Mesenchymal stem cell (in vitro differentiated cells and primary cell): ENCODE data around the gene TAF1A.

Experiments
- DNase-seq: peaks from one replicate; pipeline ENCODE4 v3.0.0-alpha.2; 2013
- H2AFZ ChIP-seq: one replicate; pipeline ENCODE4 v1.6.1; 2013; ENCODE audit warnings: low read depth, mild to moderate bottlenecking, control low read depth, inconsistent platforms, low read length, moderate library complexity
- H2AK5ac ChIP-seq: 2 replicates; pipeline ENCODE4 v1.6.1; 2013; ENCODE audit warnings: low read length, moderate library complexity, mild to moderate bottlenecking, inconsistent platforms; ENCODE audit not compliant: severe bottlenecking
- H2BK120ac ChIP-seq: one replicate; pipeline ENCODE4 v1.6.1; 2013; ENCODE audit warnings: low read depth, mild to moderate bottlenecking, inconsistent platforms, low read length, moderate library complexity
- H2BK12ac ChIP-seq, 2 experiments: one replicate each; pipeline ENCODE4 v1.6.1; 2013; ENCODE audit warnings: inconsistent platforms in 2 of 2, low read length in 2 of 2, mild to moderate bottlenecking in 2 of 2, moderate library complexity in 2 of 2, control low read depth in 1 of 2
- H2BK15ac ChIP-seq: one replicate; pipeline ENCODE4 v1.6.1; 2013; ENCODE audit warnings: mild to moderate bottlenecking, low read depth, inconsistent platforms; ENCODE audit not compliant: poor library complexity, severe bottlenecking
- H2BK5ac ChIP-seq: 2 replicates; pipeline ENCODE4 v1.6.1; 2013; ENCODE audit warnings: low read depth, mild to moderate bottlenecking, low read length, control low read depth, inconsistent platforms; ENCODE audit not compliant: poor library complexity, severe bottlenecking
- H3K14ac ChIP-seq, 2 experiments: one replicate each; pipeline ENCODE4 v1.6.1; 2013; ENCODE audit warnings: inconsistent platforms in 2 of 2, low read length in 2 of 2, control low read depth in 1 of 2, mild to moderate bottlenecking in 1 of 2, moderate library complexity in 1 of 2
- H3K18ac ChIP-seq, 2 experiments: one replicate each; pipeline ENCODE4 v1.6.1; 2013; ENCODE audit warnings: inconsistent platforms in 2 of 2, low read length in 2 of 2, control low read depth in 1 of 2, low read depth in 1 of 2, mild to moderate bottlenecking in 1 of 2
- H3K23ac ChIP-seq, 2 experiments: one replicate each; pipeline ENCODE4 v1.6.1; 2013; ENCODE audit warnings: inconsistent platforms in 2 of 2, low read length in 2 of 2, mild to moderate bottlenecking in 2 of 2, moderate library complexity in 2 of 2, control low read depth in 1 of 2
- H3K27ac ChIP-seq: 2 replicates; pipeline ENCODE4 v1.5.1; 2013; ENCODE audit warnings: mild to moderate bottlenecking, moderate library complexity, low read length, control low read depth, inconsistent platforms; ENCODE audit not compliant: poor library complexity, severe bottlenecking
- H3K27me3 ChIP-seq, 2 experiments: 2 replicates each; pipeline versions ENCODE4 v1.6.1 to v1.7.0; 2013; ENCODE audit warnings: low read length in 2 of 2, mild to moderate bottlenecking in 2 of 2, moderate library complexity in 2 of 2, control low read depth in 1 of 2, inconsistent platforms in 1 of 2; ENCODE audit not compliant: control insufficient read depth in 1 of 2, insufficient read depth in 1 of 2
- H3K36me3 ChIP-seq, 2 experiments: 2 replicates each; pipeline versions ENCODE4 v1.6.1 to v1.7.0; 2013; ENCODE audit warnings: low read length in 2 of 2, control low read depth in 1 of 2, inconsistent platforms in 1 of 2, low read depth in 1 of 2, mild to moderate bottlenecking in 1 of 2; ENCODE audit not compliant: insufficient read depth in 2 of 2, control insufficient read depth in 1 of 2
- H3K4ac ChIP-seq, 2 experiments: one replicate each; pipeline ENCODE4 v1.6.1; 2013; ENCODE audit warnings: inconsistent platforms in 2 of 2, low read length in 2 of 2, mild to moderate bottlenecking in 2 of 2, moderate library complexity in 2 of 2, control low read depth in 1 of 2, low read depth in 1 of 2
- H3K4me1 ChIP-seq: 2 replicates; pipeline ENCODE4 v1.6.1; 2013; ENCODE audit warnings: low read depth, low read length, control low read depth; ENCODE audit not compliant: control insufficient read depth, insufficient read depth
- H3K4me2 ChIP-seq: 2 replicates; pipeline ENCODE4 v1.6.1; 2013; ENCODE audit warnings: low read length, mild to moderate bottlenecking, inconsistent platforms; ENCODE audit not compliant: poor library complexity, severe bottlenecking
- H3K4me3 ChIP-seq, 2 experiments: 2 replicates each; pipeline versions ENCODE4 v1.5.1 to v1.7.0; 2013; ENCODE audit warnings: low read length in 2 of 2, mild to moderate bottlenecking in 2 of 2, control low read depth in 1 of 2, low read depth in 1 of 2; ENCODE audit not compliant: insufficient read depth in 1 of 2
- H3K79me1 ChIP-seq: replicated peaks from 2 replicates; pipeline ENCODE4 v1.6.1; 2013; ENCODE audit warnings: mild to moderate bottlenecking, control low read depth, low read length, inconsistent platforms; ENCODE audit not compliant: poor library complexity, severe bottlenecking
- H3K9ac ChIP-seq: 2 replicates; pipeline ENCODE4 v1.7.0; 2013; ENCODE audit warnings: mild to moderate bottlenecking, low read length, moderate library complexity
- H3K9me3 ChIP-seq: 2 replicates; pipeline ENCODE4 v1.7.0; 2013; ENCODE audit warnings: mild to moderate bottlenecking, low read length; ENCODE audit not compliant: control insufficient read depth
- H4K8ac ChIP-seq: one replicate; pipeline ENCODE4 v1.6.1; 2013; ENCODE audit warnings: inconsistent platforms, mild to moderate bottlenecking, low read length, moderate library complexity
- H4K91ac ChIP-seq: one replicate; pipeline ENCODE4 v1.6.1; 2013; ENCODE audit warnings: mild to moderate bottlenecking, low read length, inconsistent platforms
- WGBS: methylation state at CpG from one replicate; pipeline ENCODE4 v1.1.7; 2013; ENCODE audit warnings: mixed read lengths; 5-methylcytosine and 5-hydroxymethylcytosine counted together

Gene TAF1A

GRCh38 chr1:222530852-222531251 is 58.9 kb downstream of the TAF1A start:
- no peak overlapping the region for H3K4me2 ChIP-seq
- H2BK5ac ChIP-seq: no peak overlapping the region
- no peaks in the 10 kb centered on the region for H3K36me3 ChIP-seq
- no peaks in the 10 kb centered on the region for H3K9me3 ChIP-seq
- no peak overlapping the region for H2BK120ac ChIP-seq
- H2AK5ac ChIP-seq: no peak overlapping the region
- DNase-seq: no peak
- no peak overlapping the region for H3K9ac ChIP-seq
- H4K8ac ChIP-seq: no peak overlapping the region
- H3K23ac ChIP-seq: no peak overlapping the region
- H3K27ac ChIP-seq: no peak overlapping the region
- no peaks in the 10 kb centered on the region for H3K79me1 ChIP-seq
- no peak overlapping the region for H3K14ac ChIP-seq
- H4K91ac ChIP-seq: no peak overlapping the region
- no peaks in the 10 kb centered on the region for H3K27me3 ChIP-seq
- no peak overlapping the region for H3K4ac ChIP-seq
- 74% methylated on average over 5 of the region's 6 CpGs for WGBS
- no peak overlapping the region for H3K4me3 ChIP-seq
- no peak overlapping the region for H2BK12ac ChIP-seq
- H2BK15ac ChIP-seq: no peak overlapping the region
- H3K18ac ChIP-seq: no peak overlapping the region
- H3K4me1 ChIP-seq: no peaks in the 10 kb centered on the region
- H2AFZ ChIP-seq: no peak overlapping the region

GRCh38 chr1:222529916-222530315 is 59.8 kb downstream of the TAF1A start:
- Histone ChIP-seq H3K4me1 (no peaks in the 10 kb centered on the region), H3K79me1 (no peaks in the 10 kb centered on the region), H3K9me3 (no peaks in the 10 kb centered on the region), H2AK5ac (no peak overlapping the region), H3K4me3 (no peak overlapping the region), H3K14ac (no peak overlapping the region), H3K18ac (no peak overlapping the region), H3K27me3 (peaks cover 0 to 4% of the 10 kb centered on the region in 2 experiments), H3K4me2 (no peak overlapping the region), H2BK12ac (no peak overlapping the region), H2BK5ac (no peak overlapping the region), H3K27ac (no peak overlapping the region), H2AFZ (no peak overlapping the region), H4K8ac (no peak overlapping the region), H2BK120ac (no peak overlapping the region), H2BK15ac (no peak overlapping the region), H3K9ac (no peak overlapping the region), H3K4ac (no peak overlapping the region), H3K36me3 (no peaks in the 10 kb centered on the region), H3K23ac (no peak overlapping the region), H4K91ac (no peak overlapping the region)
- WGBS: 57% methylated on average over 3 of the region's 3 CpGs
- no peak for DNase-seq

- H3K4me3 ChIP-seq: no peak overlapping the region
- H3K4me1 ChIP-seq: no peaks in the 10 kb centered on the region
- no peak overlapping the region for H3K9ac ChIP-seq
- H3K14ac ChIP-seq: no peak overlapping the region
- H2AK5ac ChIP-seq: no peak overlapping the region
- WGBS: 91% methylated on average over 3 of the region's 3 CpGs
- no peak overlapping the region for H3K4ac ChIP-seq
- no peak for DNase-seq
- H4K8ac ChIP-seq: no peak overlapping the region
- no peak overlapping the region for H3K4me2 ChIP-seq
- H4K91ac ChIP-seq: no peak overlapping the region
- H3K79me1 ChIP-seq: no peaks in the 10 kb centered on the region
- no peaks in the 10 kb centered on the region for H3K9me3 ChIP-seq
- no peak overlapping the region for H3K18ac ChIP-seq
- no peak overlapping the region for H2BK15ac ChIP-seq
- no peak overlapping the region for H3K23ac ChIP-seq
- no peak overlapping the region for H2BK5ac ChIP-seq
- H2BK12ac ChIP-seq: no peak overlapping the region
- H3K27me3 ChIP-seq: peaks cover 0 to 10% of the 10 kb centered on the region in 2 experiments
- no peak overlapping the region for H3K27ac ChIP-seq
- no peak overlapping the region for H2AFZ ChIP-seq
- H3K36me3 ChIP-seq: no peaks in the 10 kb centered on the region
- H2BK120ac ChIP-seq: no peak overlapping the region
These were observed 60.6 kb downstream of the TAF1A start for GRCh38 chr1:222529181-222529580.

GRCh38 chr1:222525951-222526350 is 63.8 kb downstream of the TAF1A start:
- H4K8ac ChIP-seq: no peak overlapping the region
- H2BK12ac ChIP-seq: no peak overlapping the region
- H3K27me3 ChIP-seq: peaks cover 0 to 10% of the 10 kb centered on the region in 2 experiments
- no peak overlapping the region for H3K4me2 ChIP-seq
- no peak overlapping the region for H4K91ac ChIP-seq
- DNase-seq: no peak
- H3K79me1 ChIP-seq: no peaks in the 10 kb centered on the region
- no peak overlapping the region for H3K18ac ChIP-seq
- H3K4me3 ChIP-seq: no peak overlapping the region
- no peak overlapping the region for H2AK5ac ChIP-seq
- no peak overlapping the region for H3K4ac ChIP-seq
- no peak overlapping the region for H3K9ac ChIP-seq
- 100% methylated on average over 1 of the region's 2 CpGs for WGBS
- H3K23ac ChIP-seq: no peak overlapping the region
- H3K9me3 ChIP-seq: peaks cover 16% of the 10 kb centered on the region
- H3K14ac ChIP-seq: no peak overlapping the region
- H3K4me1 ChIP-seq: no peaks in the 10 kb centered on the region
- H3K36me3 ChIP-seq: no peaks in the 10 kb centered on the region
- no peak overlapping the region for H2BK120ac ChIP-seq
- H2BK15ac ChIP-seq: no peak overlapping the region
- H2AFZ ChIP-seq: no peak overlapping the region
- no peak overlapping the region for H2BK5ac ChIP-seq
- no peak overlapping the region for H3K27ac ChIP-seq
